GM13977 (cell line): ENCODE results near the gene CAPZA1.

Experiments
- DNase-seq: peaks from one replicate; pipeline ENCODE4 v3.0.0; 2012; ENCODE audit warnings: low spot score
- in situ Hi-C: fragments of 300-500 bp; cut with MboI; formaldehyde crosslinking; loops from one replicate; pipeline ENCODE4 v1.12.0; 2022; ENCODE audit warnings: low sequenced_read_pairs, low pct_unique_long_range_greater_than_20kb, mixed read lengths, inconsistent platforms; ENCODE audit not compliant: unreplicated experiment
- TF ChIP-seq, protein P1 (sequence below): IDR thresholded peaks from 2 replicates; pipeline ENCODE4 v1.5.1; 2012; ENCODE audit warnings: mild to moderate bottlenecking, control low read depth; ENCODE audit not compliant: insufficient read depth; ENCODE audit errors: extremely low read depth, missing control alignments

The CAPZA1 gene

DNA sequence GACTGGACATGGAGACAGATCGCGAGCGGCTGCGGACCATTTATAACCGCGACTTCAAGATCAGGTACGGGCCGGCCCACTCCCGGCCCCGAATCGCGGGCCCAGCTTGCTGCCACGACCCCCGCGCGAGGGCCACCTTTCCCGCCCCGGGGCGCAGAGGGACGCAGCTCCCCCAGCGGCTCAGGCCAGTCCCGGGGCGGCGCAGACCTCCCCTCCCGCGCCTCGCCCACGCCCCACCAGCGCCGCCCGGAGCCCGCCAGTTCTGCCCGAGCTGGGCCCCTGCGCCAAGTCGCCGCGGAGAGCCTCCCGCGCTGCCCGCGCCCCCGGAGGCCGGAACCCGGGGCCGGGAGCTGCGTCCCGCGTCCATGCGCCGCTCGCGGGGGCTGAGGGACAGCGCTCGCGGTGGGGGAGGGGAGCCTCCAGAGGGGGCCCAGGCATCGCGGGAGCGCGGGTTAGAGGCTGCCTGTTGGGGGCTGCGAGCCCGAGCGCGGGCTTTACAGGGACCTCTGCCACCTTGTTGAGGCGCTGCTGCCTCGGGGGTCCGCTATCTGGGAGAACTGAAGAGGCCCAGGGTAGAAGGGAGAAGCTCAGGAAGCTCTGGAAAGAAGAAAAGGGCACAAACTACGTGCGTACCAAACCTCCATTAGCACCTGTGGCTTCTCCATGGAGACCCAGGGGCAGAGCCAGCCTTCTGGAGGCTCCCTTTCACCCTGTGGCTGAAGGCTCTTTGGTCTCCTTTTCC, 55.5 kb downstream of the CAPZA1 start:
- TF ChIP-seq, protein P1, sequence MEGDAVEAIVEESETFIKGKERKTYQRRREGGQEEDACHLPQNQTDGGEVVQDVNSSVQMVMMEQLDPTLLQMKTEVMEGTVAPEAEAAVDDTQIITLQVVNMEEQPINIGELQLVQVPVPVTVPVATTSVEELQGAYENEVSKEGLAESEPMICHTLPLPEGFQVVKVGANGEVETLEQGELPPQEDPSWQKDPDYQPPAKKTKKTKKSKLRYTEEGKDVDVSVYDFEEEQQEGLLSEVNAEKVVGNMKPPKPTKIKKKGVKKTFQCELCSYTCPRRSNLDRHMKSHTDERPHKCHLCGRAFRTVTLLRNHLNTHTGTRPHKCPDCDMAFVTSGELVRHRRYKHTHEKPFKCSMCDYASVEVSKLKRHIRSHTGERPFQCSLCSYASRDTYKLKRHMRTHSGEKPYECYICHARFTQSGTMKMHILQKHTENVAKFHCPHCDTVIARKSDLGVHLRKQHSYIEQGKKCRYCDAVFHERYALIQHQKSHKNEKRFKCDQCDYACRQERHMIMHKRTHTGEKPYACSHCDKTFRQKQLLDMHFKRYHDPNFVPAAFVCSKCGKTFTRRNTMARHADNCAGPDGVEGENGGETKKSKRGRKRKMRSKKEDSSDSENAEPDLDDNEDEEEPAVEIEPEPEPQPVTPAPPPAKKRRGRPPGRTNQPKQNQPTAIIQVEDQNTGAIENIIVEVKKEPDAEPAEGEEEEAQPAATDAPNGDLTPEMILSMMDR: peak; percentile 18
- in situ Hi-C loops: no loop called here
- DNase-seq: peak; percentile 70

DNA sequence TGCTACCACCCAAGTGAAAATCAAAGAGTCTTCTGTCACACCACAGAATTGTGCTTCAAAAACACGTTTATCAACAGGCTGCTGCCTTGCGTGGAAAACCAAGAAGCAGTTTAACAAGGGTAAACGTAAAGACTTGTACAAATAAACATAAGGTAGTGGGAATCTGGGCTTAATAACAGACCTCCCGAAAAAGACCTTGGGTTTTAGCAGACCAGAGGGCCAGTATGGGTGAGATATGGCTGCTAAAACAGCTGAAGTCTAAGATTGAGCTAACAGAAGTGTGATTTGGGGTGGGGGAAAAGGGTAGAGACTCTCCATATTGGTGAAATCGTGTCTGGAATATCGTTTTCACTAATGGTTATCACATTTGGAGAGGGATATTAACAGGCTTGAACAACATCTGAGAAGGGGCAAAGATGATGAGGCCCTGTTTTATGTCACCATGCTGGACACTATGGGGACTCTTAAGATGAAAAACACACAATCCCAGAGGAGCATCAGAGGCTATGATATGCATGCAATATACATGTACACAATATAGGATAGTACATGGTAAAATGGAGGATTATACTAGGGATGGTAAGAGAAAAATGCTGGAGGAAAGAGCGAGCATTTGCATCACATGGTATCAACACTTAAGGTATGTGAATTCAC, 56.2 kb downstream of the CAPZA1 start:
- in situ Hi-C loops: no loop called here
- TF ChIP-seq, protein P1: no peak
- no peak for DNase-seq

DNA sequence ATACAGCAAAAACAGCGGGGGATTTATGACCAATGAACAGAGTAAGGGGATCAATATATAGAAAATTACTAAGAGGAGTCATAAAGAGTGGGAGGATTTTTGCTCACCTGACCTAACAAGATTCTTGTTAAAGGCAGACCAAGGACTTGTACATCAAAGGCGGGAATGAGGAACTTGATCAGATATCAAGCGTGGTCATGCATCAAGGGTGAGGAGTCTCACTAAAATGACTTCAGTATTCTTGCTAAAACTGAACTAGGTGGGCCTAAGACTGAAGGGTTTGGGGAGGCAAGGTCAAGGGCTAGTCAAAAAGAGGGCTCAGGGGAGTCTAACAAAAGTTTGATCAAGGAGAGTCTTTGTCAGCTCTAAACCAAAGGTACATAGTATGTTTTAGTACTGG, 56.9 kb downstream of the CAPZA1 start:
- peak; percentile 19 for DNase-seq
- TF ChIP-seq, protein P1: no peak
- in situ Hi-C loops: no loop called here

DNA sequence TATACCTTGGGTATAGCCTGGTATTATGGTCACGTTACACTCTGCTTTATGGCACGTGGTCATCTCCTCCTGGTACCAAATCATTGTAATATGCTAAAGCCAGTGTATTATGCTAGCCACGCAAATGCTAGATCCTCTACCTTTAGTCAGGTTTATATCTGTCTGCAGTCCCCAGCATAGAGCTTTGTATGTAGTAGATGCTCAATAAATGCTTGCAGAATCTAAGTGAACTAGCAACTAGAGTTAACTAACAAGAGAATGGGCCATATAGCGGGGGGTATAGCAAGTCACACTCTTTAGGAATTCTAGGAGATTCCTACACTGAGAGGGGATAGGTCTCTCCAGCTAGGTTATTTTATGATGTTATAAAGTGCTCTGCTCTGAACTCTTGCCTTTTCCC, 57.9 kb downstream of the CAPZA1 start:
- in situ Hi-C loops: no loop called here
- TF ChIP-seq, protein P1: no peak

DNA sequence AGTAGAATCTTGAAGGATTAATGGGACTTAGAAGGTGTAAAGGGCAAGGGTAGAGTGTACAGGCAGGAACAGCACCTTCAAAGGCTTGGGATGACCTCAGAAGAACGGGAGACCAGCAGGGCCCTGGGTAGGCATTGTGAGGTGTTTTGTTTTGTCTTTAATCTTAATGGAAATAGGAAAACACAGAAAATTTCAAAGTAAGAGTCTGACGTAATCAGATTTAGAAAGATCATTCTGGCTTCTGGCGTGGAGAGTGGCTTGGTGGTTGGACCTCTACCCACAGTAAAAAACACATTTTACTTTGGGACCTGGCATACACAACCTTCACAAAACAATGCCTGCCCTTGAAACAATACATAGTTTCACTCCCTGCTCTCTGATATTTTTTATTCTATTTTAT, 59.0 kb downstream of the CAPZA1 start:
- in situ Hi-C loops: no loop called here
- no peak for DNase-seq
- TF ChIP-seq, protein P1: no peak

More for the DNA sequence above, 57.9 kb downstream of the CAPZA1 start:
- DNase-seq: no peak

DNA sequence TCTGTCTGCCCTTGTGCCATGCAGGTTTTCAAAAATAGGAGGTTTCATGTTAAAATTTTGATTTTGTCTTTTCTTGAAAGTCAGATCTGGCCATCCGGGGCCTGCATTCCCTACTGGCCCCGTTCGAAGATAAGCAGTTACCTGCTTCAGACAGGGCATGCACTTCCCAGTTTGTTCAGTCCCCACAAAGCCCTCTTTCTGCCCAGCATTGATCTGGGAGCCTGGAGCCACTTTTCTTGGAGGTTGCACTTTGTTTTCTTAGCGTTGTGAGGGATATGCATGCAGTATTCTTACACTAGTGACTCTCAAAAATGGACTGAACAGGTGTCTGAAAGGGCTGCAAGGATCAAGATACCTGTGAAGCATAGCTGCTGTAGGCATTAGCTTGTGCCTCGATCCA, 66.3 kb downstream of the CAPZA1 start:
- in situ Hi-C loops: no loop called here
- no peak for DNase-seq
- TF ChIP-seq, protein P1: no peak
